ENCODE data around the gene COLEC11.
"Not testable (repeated sequence)": the region's sequence is repeated elsewhere in the genome, so short reads cannot be mapped to it uniquely, and the experiment has no call there.

The COLEC11 gene

DNA sequence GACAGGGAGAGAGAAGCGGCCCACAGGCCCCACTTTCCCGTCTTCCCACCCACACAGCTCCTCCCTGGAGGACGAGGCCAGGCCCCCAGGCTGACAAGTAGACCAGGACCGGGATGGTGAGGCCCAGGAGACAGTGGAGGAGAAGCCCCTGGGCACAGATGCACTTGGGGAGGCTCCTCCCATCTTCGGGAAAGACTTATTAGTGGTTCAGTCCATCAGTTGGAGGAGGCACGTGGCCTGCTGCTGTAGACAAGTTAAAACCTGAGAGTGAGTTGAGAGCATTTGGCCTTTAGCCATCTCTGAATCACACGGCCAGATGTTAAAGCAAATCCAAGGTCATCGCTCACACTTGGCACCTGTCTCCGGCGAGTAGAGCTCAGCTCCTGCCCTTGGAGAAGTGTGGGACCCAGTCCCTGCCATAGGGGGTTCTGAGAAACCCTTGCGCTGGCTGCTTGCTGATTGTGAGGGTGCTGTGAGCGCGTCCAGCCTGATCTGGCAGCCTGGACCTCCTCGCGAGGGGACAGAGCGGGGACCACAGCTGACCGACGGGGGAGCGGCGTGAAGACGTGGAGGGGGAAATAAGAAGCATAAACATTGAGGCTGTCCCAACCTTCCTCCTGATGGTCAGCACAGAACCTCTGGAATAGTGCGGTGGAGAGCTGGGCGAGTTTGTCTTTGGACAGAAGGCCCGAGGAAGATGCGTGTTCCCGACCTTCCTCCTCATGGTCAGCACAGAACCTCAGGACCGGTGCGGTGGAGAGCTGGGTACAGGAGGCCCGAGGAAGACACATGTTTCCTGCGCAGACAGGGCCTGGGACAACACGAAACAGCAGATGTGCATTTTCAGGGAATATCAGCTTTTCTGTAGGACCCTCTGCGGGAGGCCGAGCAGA lies 38.4 kb downstream of the COLEC11 start:
- Histone ChIP-seq H3K9ac (no peak overlapping the region), H2AFZ (ENCODE audit: low read depth) (no peak overlapping the region), H3K79me2 (ENCODE audit: insufficient read depth, low read depth) (no peaks in the 10 kb centered on the region), H3K36me3 (ENCODE audit: insufficient read depth) (no peaks in the 10 kb centered on the region), H3K27me3 (ENCODE audit: insufficient read depth, low read depth) (no peaks in the 10 kb centered on the region), H4K20me1 (ENCODE audit: insufficient read depth) (no peaks in the 10 kb centered on the region), H3K4me3 (IDR thresholded peaks at IDR 0.05; ENCODE audit: insufficient read depth, low read depth, low read length) (no peak overlapping the region), H3K4me1 (ENCODE audit: low read depth, poor library complexity, severe bottlenecking) (no peaks in the 10 kb centered on the region), H3K27ac (no peak overlapping the region), H3K4me2 (no peak overlapping the region)
- TF ChIP-seq, protein P1, sequence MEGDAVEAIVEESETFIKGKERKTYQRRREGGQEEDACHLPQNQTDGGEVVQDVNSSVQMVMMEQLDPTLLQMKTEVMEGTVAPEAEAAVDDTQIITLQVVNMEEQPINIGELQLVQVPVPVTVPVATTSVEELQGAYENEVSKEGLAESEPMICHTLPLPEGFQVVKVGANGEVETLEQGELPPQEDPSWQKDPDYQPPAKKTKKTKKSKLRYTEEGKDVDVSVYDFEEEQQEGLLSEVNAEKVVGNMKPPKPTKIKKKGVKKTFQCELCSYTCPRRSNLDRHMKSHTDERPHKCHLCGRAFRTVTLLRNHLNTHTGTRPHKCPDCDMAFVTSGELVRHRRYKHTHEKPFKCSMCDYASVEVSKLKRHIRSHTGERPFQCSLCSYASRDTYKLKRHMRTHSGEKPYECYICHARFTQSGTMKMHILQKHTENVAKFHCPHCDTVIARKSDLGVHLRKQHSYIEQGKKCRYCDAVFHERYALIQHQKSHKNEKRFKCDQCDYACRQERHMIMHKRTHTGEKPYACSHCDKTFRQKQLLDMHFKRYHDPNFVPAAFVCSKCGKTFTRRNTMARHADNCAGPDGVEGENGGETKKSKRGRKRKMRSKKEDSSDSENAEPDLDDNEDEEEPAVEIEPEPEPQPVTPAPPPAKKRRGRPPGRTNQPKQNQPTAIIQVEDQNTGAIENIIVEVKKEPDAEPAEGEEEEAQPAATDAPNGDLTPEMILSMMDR (conservative IDR thresholded peaks at IDR 0.05; ENCODE audit: low read depth, low read length): no peak

DNA sequence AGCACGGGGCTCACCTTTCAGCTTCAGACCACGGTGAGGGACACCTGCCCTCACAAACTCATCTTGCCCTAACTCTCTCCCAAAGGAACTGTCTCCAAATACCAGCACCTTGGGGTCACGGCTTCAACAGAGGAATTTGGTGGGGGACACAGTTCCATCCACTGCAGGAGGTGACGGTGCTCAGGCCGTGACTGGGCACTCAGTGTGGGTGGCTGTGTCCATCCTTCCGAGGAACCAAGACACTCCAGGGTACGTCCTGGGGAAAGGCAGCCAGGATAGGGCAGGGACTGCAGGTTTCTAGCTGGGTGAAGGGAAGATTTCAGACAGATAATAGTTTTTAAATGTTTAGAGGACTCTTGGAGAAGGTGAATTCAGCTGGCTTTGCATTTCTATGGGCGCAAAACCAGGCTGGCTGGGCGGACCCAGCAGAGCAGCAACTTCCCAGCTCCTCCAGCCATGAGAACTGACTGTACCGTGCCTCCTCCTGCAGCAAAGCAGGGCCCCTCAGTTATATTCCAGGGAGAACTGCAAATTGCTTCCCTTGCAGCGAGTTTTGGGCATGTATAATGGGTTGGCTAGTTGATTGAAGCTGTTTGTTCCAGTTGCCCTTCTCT lies 39.2 kb downstream of the COLEC11 start:
- no peak overlapping the region for H3K4me3 ChIP-seq (IDR thresholded peaks at IDR 0.05; ENCODE audit: insufficient read depth, low read depth, low read length)
- no peaks in the 10 kb centered on the region for H3K4me1 ChIP-seq (ENCODE audit: low read depth, poor library complexity, severe bottlenecking)
- no peak overlapping the region for H3K4me2 ChIP-seq
- no peaks in the 10 kb centered on the region for H4K20me1 ChIP-seq (ENCODE audit: insufficient read depth)
- no peaks in the 10 kb centered on the region for H3K27me3 ChIP-seq (ENCODE audit: insufficient read depth, low read depth)
- H3K9ac ChIP-seq: no peak overlapping the region
- no peaks in the 10 kb centered on the region for H3K79me2 ChIP-seq (ENCODE audit: insufficient read depth, low read depth)
- no peak overlapping the region for H2AFZ ChIP-seq (ENCODE audit: low read depth)
- TF ChIP-seq, protein P1 (conservative IDR thresholded peaks at IDR 0.05; ENCODE audit: low read depth, low read length): no peak
- H3K27ac ChIP-seq: no peak overlapping the region
- no peaks in the 10 kb centered on the region for H3K36me3 ChIP-seq (ENCODE audit: insufficient read depth)

DNA sequence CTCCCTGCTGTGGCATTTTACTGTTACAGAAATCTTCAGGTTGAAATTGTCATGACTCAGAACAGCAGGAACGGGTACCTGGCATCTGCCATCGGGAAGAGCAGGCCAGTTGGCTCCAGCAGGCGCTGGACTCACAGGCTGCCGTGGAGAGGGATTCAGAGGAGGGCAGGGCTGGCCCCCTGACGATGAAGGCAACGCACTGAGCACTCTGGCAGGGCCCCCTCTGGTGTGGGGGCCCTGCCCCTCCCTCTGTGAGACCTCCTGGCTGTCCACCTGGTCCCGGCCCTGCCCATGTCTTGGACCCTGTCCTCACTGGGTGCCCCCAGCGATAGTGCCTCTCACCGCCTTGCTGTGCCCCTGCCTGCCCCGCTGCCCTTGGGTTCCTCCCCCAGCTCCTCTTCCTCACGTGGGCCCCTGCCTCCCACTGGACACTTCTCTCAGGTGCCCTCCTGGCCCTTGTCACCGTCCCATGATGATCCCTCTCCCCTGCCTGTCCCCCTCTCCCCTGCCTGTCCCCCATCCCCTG lies 39.7 kb downstream of the COLEC11 start:
- H3K27ac ChIP-seq: no peak overlapping the region
- TF ChIP-seq, protein P1 (conservative IDR thresholded peaks at IDR 0.05; ENCODE audit: low read depth, low read length): no peak
- no peaks in the 10 kb centered on the region for H4K20me1 ChIP-seq (ENCODE audit: insufficient read depth)
- H2AFZ ChIP-seq (ENCODE audit: low read depth): no peak overlapping the region
- no peaks in the 10 kb centered on the region for H3K79me2 ChIP-seq (ENCODE audit: insufficient read depth, low read depth)
- no peak overlapping the region for H3K4me2 ChIP-seq
- H3K36me3 ChIP-seq (ENCODE audit: insufficient read depth): no peaks in the 10 kb centered on the region
- no peak overlapping the region for H3K9ac ChIP-seq
- H3K27me3 ChIP-seq (ENCODE audit: insufficient read depth, low read depth): no peaks in the 10 kb centered on the region
- no peaks in the 10 kb centered on the region for H3K4me1 ChIP-seq (ENCODE audit: low read depth, poor library complexity, severe bottlenecking)
- no peak overlapping the region for H3K4me3 ChIP-seq (IDR thresholded peaks at IDR 0.05; ENCODE audit: insufficient read depth, low read depth, low read length)

DNA sequence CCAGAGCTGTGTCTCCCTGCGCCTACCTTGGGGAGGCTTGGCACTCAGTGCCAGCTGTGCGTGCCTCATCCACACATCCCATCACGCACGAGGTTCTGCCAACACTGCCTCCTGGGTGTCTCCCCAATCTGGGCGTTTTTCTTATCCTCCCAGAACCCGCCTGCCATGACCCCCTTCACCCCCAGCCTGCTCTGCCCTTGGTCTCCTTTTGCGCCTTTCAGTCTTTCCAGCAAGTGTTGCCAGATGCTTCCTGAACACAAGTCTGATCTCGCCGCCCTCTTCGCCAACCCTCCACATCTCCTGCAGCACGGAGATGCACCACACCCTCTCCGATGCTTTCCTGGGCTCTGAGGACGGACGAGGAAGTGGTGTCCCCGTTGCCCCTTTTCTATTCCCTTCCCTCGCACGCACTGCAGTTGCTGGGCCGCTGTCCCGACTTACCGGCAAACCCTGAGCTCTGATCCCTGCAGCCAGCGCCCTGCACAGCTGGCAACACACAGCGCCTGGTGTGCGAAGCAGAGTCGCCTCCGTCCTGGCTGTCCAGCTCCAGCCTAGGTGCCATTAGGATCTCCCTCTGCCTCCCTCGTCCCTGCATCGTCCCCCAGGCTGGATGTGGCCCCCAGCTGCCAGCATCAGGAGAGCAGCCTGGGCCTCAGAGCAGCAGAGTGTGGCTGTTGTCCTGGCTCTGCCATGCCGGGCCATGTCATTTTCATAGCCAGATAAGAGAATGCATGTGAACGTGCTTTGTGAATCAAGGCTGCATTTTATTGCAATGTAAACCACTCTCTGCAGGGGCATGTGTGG lies 40.5 kb downstream of the COLEC11 start:
- Histone ChIP-seq H3K27ac (no peak overlapping the region), H4K20me1 (ENCODE audit: insufficient read depth) (no peaks in the 10 kb centered on the region), H3K36me3 (ENCODE audit: insufficient read depth) (no peaks in the 10 kb centered on the region), H3K79me2 (ENCODE audit: insufficient read depth, low read depth) (no peaks in the 10 kb centered on the region), H3K9ac (no peak overlapping the region), H3K4me2 (no peak overlapping the region), H3K4me3 (IDR thresholded peaks at IDR 0.05; ENCODE audit: insufficient read depth, low read depth, low read length) (no peak overlapping the region), H3K27me3 (ENCODE audit: insufficient read depth, low read depth) (no peaks in the 10 kb centered on the region), H3K4me1 (ENCODE audit: low read depth, poor library complexity, severe bottlenecking) (no peaks in the 10 kb centered on the region), H2AFZ (ENCODE audit: low read depth) (no peak overlapping the region)
- TF ChIP-seq, protein P1 (conservative IDR thresholded peaks at IDR 0.05; ENCODE audit: low read depth, low read length): no peak

DNA sequence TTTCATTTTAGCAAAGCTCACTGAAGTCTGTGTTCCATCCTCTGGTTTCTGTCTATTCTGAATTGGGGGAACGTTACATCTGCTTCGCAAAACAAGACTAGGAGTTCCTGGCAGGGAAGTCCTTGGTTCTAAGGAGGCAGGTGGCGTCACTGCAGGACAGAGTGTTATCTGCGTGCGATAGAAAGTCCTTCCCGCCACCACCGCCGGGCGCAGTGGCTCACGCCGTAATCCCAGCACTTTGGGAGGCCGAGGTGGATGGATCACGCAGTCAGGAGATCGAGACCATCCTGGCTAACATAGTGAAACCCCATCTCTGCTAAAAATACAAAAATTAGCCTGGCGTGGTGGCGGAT lies 41.0 kb downstream of the COLEC11 start:
- not testable (repeated sequence) for H4K20me1 ChIP-seq (ENCODE audit: insufficient read depth); H3K9ac ChIP-seq; H3K36me3 ChIP-seq (ENCODE audit: insufficient read depth); H3K79me2 ChIP-seq (ENCODE audit: insufficient read depth, low read depth); H3K4me1 ChIP-seq (ENCODE audit: low read depth, poor library complexity, severe bottlenecking); H3K4me2 ChIP-seq; H2AFZ ChIP-seq (ENCODE audit: low read depth); H3K27me3 ChIP-seq (ENCODE audit: insufficient read depth, low read depth); H3K27ac ChIP-seq; H3K4me3 ChIP-seq (IDR thresholded peaks at IDR 0.05; ENCODE audit: insufficient read depth, low read depth, low read length)

Measured in KMS-11 (cell line).